Measurements from ENCODE around the gene PRKG2. TPM values are rescaled to one million over a fixed set of nuclear protein-coding genes. Genes with fewer than 3 reads are reported as not detected.

Gene PRKG2
- total RNA-seq, 4 donors from 2014 or later: 0.91 to 6.5 (median 2.8) TPM

DNA sequence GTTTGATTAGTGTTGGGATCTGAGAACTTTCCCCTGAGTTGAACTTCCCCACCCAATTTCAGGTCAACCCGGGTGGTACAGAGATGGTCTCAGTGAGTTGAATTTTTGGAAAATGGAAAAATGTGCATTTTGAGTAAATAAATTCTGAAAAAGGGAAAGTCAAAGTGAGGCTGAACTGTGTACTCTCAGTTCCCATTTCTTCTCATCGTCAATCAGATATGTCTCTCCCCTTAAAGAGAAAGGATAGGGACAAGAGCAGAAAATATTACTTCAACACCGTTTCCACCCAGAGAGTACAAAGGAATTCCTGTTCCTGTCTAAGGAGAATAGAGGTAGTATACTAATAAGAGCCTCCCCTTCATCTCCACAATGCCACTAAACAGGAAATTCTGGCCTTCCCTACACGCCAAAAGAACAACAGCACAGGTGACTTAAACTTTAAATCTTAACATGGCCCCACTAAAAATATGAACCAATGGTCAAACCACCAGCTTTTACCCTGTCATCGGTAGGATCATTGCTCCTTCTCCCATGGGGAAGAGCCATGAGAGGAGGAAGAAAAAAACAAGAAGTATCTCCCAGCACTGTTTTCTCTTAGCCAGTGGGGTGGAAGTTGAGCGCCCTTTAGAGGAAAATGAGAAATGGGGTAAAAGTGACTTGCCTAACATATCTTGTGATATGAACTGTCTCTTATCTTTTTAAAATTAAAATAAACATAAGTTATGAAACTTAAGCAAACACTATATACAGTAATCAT lies 154.3 kb downstream of the PRKG2 start:
- no peaks in the 10 kb centered on the region for H3K27me3 ChIP-seq
- no peak for DNase-seq
- H3K9me3 ChIP-seq: no peaks in the 10 kb centered on the region
- intact Hi-C loops (cut with DNase I): no loop called here
- no peaks in the 10 kb centered on the region for H3K36me3 ChIP-seq
- H3K27ac ChIP-seq: no peak overlapping the region
- H3K4me3 ChIP-seq: no peak overlapping the region
- 52 to 65% methylated on average over 6 of the region's 6 CpGs for WGBS, 2 donors
- TF ChIP-seq, protein P1, sequence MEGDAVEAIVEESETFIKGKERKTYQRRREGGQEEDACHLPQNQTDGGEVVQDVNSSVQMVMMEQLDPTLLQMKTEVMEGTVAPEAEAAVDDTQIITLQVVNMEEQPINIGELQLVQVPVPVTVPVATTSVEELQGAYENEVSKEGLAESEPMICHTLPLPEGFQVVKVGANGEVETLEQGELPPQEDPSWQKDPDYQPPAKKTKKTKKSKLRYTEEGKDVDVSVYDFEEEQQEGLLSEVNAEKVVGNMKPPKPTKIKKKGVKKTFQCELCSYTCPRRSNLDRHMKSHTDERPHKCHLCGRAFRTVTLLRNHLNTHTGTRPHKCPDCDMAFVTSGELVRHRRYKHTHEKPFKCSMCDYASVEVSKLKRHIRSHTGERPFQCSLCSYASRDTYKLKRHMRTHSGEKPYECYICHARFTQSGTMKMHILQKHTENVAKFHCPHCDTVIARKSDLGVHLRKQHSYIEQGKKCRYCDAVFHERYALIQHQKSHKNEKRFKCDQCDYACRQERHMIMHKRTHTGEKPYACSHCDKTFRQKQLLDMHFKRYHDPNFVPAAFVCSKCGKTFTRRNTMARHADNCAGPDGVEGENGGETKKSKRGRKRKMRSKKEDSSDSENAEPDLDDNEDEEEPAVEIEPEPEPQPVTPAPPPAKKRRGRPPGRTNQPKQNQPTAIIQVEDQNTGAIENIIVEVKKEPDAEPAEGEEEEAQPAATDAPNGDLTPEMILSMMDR (IDR thresholded peaks at IDR 0.05): no peak
- no peak for TF ChIP-seq POLR2A (IDR thresholded peaks at IDR 0.05)
- no peaks in the 10 kb centered on the region for H3K4me1 ChIP-seq

DNA sequence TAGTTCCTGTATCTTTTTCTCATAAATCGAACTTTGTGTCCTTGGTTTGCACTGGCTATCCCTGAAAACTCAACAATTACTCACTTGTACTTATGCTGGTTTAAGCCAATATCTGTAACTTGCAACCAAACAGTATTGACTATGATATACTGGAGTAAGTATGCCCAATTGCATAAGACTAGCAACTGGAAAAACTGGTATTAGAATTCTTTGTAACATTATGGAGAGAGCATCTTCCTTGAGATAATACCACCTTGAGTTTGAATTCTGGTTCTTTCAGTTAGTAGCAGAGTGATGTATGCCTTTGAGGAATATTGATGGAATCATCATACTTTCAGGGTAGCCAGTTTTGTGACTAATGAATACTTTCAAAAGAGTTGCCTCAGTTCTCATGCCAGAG lies 156.4 kb downstream of the PRKG2 start:
- TF ChIP-seq, protein P1 (IDR thresholded peaks at IDR 0.05): no peak
- no peak for TF ChIP-seq POLR2A (IDR thresholded peaks at IDR 0.05)
- intact Hi-C loops (cut with DNase I): no loop called here
- no peak overlapping the region for H3K27ac ChIP-seq
- no peaks in the 10 kb centered on the region for H3K36me3 ChIP-seq
- no peaks in the 10 kb centered on the region for H3K9me3 ChIP-seq
- no peaks in the 10 kb centered on the region for H3K27me3 ChIP-seq
- no peak overlapping the region for H3K4me3 ChIP-seq
- WGBS, 2 donors: 54 to 57% methylated on average over 1 of the region's 1 CpG
- no peak for DNase-seq
- H3K4me1 ChIP-seq: no peaks in the 10 kb centered on the region

DNA sequence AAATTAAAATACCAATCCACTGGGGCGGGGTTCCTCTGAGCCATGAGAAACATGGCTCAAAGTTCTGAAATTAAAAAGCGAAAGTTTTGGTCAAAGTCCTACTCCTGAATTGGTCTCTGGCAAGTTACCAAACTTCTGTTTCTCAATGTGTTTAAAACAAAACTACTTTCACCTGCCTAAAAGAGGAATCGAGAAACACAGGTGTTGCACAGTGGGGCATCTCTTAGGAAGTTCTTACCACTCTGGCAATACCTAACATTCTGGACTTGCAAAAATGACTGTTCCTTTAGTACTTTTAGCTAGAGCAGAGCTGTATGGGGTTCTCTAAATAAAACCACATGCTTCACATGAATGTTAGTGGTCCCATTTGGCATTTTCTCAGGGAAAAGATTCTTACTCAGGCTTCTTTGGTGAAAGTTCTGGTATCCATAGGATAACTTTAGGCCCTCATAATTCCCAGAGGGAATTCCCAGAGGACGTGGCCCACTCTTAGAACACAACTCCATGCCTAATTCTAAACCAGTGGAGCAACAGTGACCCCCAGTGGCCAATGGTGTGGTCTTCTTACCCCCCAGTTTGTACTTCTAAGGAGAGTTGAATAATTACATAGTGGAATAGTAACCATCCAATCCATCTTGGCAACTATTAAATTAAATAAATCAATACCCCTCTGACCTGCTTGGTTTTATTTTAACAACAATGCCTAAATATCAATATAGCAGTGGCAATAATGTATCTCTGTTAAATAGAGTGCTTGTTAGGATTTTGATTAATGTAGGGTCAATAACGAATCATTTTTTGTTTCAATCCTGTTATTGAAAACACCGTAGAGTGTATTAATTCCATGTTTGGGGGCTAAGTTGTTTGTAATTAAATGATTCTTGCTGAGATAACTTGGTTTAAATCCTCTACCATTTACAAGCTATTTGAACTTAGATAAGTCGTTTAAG lies 162.6 kb downstream of the PRKG2 start:
- 55 to 59% methylated on average over 7 of the region's 7 CpGs for WGBS, 2 donors
- no peaks in the 10 kb centered on the region for H3K27me3 ChIP-seq
- H3K27ac ChIP-seq: no peak overlapping the region
- no peak overlapping the region for H3K4me3 ChIP-seq
- no peaks in the 10 kb centered on the region for H3K4me1 ChIP-seq
- no peak for DNase-seq
- TF ChIP-seq POLR2A (IDR thresholded peaks at IDR 0.05): no peak
- TF ChIP-seq, protein P1 (IDR thresholded peaks at IDR 0.05): peak; percentile 24 to 53 (median 40)
- intact Hi-C loops (cut with DNase I): no loop called here
- H3K9me3 ChIP-seq: no peaks in the 10 kb centered on the region
- H3K36me3 ChIP-seq: no peaks in the 10 kb centered on the region

DNA sequence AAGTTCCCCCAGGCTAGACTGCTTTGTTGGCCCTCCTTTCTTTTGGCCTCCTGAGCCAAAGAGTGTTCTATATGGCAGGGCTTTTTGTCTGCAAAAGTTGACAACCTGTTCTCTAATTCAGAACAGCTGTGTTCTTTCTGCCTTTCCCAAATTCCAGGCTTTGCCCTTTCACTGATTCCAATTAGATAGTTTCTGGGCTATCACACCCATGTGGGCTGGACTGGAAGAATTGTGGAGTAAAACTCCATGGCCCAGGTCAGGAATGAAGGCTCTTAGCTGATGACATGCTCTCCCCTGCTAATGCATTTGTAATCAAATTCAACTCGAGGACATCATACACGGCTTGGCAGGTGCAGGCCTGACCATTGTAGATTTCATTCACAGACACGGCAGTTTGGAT lies 165.1 kb downstream of the PRKG2 start:
- no peaks in the 10 kb centered on the region for H3K36me3 ChIP-seq
- 15 to 39% methylated on average over 3 of the region's 3 CpGs for WGBS, 2 donors
- no peak for DNase-seq
- no peaks in the 10 kb centered on the region for H3K4me1 ChIP-seq
- TF ChIP-seq, protein P1 (IDR thresholded peaks at IDR 0.05): no peak
- TF ChIP-seq POLR2A (IDR thresholded peaks at IDR 0.05): no peak
- no peak overlapping the region for H3K27ac ChIP-seq
- intact Hi-C loops (cut with DNase I): loop anchor here (10.0 kb wide), 1 partner anchor 685 kb away; no protein-coding TSS in a partner anchor
- peaks cover 0 to 8% (median 0%) of the 10 kb centered on the region in 4 donors for H3K27me3 ChIP-seq
- no peaks in the 10 kb centered on the region for H3K9me3 ChIP-seq
- no peak overlapping the region for H3K4me3 ChIP-seq

DNA sequence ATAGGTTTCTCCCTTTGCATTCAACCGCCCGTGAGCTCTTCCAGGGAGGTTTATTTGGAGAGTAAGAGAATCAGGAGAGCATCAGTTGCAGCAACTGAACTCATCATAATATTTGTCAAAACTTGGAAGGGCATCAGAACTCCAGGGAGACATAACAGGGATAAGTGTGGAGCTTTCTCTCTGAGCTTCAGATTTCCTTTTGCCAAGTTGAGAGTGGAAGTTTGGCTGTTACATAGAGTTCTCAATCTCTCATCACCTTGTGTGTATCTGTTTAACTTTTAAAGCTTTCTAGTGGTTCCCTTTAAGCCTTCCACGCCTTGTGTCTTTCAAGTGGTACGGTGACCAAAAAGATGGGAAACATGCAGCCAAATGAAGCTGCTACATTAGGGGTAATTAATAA lies 165.7 kb downstream of the PRKG2 start:
- Histone ChIP-seq H3K9me3 (no peaks in the 10 kb centered on the region), H3K27ac (no peak overlapping the region), H3K4me3 (no peak overlapping the region), H3K4me1 (no peaks in the 10 kb centered on the region), H3K36me3 (no peaks in the 10 kb centered on the region), H3K27me3 (peaks cover 0 to 8% (median 0%) of the 10 kb centered on the region in 4 donors)
- intact Hi-C loops (cut with DNase I): loop anchor here (10.0 kb wide), 1 partner anchor 685 kb away; no protein-coding TSS in a partner anchor
- WGBS, 2 donors: 50 to 62% methylated on average over 4 of the region's 4 CpGs
- TF ChIP-seq POLR2A (IDR thresholded peaks at IDR 0.05): no peak
- TF ChIP-seq, protein P1 (IDR thresholded peaks at IDR 0.05): no peak
- DNase-seq: no peak

Measured in esophagus squamous epithelium (tissue), 5 donors.